Measurements from ENCODE around the gene C14orf39. TPM values are rescaled to one million over a fixed set of nuclear protein-coding genes. Genes with fewer than 3 reads are reported as not detected.

The C14orf39 gene
- total RNA-seq, 1 donor from 2014 or later, result 7.9 TPM

DNA sequence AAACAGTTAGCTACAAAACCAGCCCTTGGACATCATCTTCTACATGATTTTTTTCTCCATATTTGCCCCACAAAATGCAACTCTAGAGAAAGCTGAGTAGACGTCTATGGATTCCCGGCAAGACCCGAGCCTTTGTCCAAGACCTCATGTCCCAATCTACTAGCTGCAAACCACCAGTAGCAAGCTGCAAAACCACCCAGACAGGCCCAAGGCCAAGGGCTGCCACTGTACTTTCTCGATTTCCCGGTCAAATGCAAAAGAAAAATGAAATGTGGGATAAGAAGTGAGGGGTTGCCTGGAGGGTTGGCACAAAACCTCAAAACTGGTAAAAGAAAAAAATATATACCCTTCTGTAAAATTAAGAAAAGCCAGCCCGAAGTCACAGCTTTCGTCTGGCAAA, 20.1 kb upstream of the C14orf39 start:
- peaks cover 4 to 15% of the 10 kb centered on the region in 2 donors for H3K4me1 ChIP-seq
- no peak for DNase-seq (ENCODE audit: low spot score in 2 of 2)
- TF ChIP-seq, protein P1, sequence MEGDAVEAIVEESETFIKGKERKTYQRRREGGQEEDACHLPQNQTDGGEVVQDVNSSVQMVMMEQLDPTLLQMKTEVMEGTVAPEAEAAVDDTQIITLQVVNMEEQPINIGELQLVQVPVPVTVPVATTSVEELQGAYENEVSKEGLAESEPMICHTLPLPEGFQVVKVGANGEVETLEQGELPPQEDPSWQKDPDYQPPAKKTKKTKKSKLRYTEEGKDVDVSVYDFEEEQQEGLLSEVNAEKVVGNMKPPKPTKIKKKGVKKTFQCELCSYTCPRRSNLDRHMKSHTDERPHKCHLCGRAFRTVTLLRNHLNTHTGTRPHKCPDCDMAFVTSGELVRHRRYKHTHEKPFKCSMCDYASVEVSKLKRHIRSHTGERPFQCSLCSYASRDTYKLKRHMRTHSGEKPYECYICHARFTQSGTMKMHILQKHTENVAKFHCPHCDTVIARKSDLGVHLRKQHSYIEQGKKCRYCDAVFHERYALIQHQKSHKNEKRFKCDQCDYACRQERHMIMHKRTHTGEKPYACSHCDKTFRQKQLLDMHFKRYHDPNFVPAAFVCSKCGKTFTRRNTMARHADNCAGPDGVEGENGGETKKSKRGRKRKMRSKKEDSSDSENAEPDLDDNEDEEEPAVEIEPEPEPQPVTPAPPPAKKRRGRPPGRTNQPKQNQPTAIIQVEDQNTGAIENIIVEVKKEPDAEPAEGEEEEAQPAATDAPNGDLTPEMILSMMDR (IDR thresholded peaks at IDR 0.05), result no peak
- no peak overlapping the region for H3K4me3 ChIP-seq
- peaks cover 14% of the 10 kb centered on the region for H3K27me3 ChIP-seq
- no peak overlapping the region for H3K27ac ChIP-seq
- H3K9me3 ChIP-seq, result no peaks in the 10 kb centered on the region
- H3K36me3 ChIP-seq, result no peaks in the 10 kb centered on the region
- intact Hi-C loops (cut with DNase I), result no loop called here

DNA sequence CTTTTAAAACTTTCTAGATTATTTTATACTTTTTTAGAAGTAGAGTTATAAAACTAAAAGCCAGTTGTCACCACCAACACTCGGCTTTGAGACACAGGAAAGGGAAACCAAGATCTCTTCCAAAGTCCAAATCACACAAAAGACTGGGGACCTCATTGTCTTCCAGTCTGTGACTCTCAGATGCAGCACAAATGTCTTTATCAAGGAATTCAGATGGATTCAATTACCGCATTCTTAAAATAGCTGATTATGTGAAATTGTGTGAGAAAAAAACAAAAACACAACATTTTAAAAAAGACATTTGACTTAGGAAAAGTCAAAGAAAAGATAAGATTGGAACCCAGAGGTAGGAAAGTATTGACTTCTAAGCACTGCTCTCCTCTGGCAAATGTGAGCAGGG, 19.6 kb upstream of the C14orf39 start:
- H3K4me1 ChIP-seq, result peaks cover 4 to 10% of the 10 kb centered on the region in 2 donors
- H3K4me3 ChIP-seq, result no peak overlapping the region
- intact Hi-C loops (cut with DNase I), result no loop called here
- TF ChIP-seq, protein P1 (IDR thresholded peaks at IDR 0.05), result no peak
- H3K27ac ChIP-seq, result no peak overlapping the region
- H3K27me3 ChIP-seq, result peaks cover 8% of the 10 kb centered on the region
- H3K9me3 ChIP-seq, result no peaks in the 10 kb centered on the region
- no peak for DNase-seq (ENCODE audit: low spot score in 2 of 2)
- H3K36me3 ChIP-seq, result no peaks in the 10 kb centered on the region

DNA sequence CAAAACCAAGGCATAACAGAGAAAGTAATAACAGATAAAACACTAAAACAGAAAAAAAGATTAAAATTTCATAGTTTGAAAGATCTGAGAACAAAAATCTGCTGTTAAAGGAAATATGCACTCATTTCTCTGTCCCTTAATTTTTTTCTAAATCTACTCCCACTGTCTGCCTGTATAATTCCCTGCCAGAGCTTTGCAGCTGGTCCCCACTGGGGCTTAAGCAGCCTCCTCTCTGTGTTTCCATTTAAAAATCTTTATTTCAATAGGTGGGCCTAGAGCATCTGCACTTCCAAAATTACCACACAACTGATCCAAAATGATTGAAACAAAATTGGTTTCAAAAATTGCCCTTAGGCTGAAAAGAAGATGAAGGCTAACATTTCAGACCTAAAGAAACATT, 16.7 kb upstream of the C14orf39 start:
- TF ChIP-seq, protein P1 (IDR thresholded peaks at IDR 0.05), result no peak
- H3K27ac ChIP-seq, result no peak overlapping the region
- no peaks in the 10 kb centered on the region for H3K36me3 ChIP-seq
- H3K9me3 ChIP-seq, result no peaks in the 10 kb centered on the region
- H3K4me1 ChIP-seq, result no peaks in the 10 kb centered on the region
- H3K27me3 ChIP-seq, result no peaks in the 10 kb centered on the region
- no peak overlapping the region for H3K4me3 ChIP-seq
- intact Hi-C loops (cut with DNase I), result no loop called here
- no peak for DNase-seq (ENCODE audit: low spot score in 2 of 2)

DNA sequence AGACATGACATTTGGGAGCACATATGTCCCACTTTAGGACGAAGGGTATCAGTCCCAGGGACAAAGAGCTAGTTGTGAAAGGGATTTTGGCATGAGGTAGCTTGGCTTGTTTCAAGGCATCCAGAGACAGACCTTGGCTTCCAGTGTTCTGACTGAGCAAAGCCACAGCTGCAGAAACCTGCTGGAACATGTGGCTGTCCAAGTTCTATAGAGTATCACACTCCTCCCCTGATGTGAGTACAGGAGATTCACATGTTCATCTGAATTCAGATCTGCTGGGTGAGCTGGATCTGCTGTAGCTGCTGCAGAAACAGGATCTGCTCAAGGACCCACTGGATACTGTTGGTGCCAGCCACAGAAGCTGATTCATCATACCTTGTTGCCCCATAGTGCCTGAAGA, 10.1 kb upstream of the C14orf39 start:
- H3K27me3 ChIP-seq, result no peaks in the 10 kb centered on the region

DNA sequence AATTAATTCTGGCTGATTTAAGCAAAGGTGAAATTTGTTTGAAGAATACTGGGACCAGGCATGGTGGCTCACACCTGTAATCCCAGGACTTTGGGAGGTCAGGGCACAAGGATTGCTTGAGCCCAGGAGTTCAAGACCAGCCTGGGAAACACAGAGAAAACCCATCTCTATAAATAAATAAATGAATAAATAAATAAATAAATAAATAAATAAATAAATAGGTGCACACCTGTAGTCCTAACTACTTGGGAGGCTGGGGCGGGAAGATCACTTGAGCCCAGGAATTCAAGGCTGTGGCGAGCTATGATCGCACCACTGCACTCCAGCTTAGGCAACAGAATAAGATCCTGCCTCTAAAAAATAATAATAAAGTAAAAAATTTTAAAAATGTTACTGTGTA, 4.4 kb upstream of the C14orf39 start:
- Histone ChIP-seq H3K4me3 (no peak overlapping the region), H3K27ac (no peak overlapping the region), H3K9me3 (no peaks in the 10 kb centered on the region), H3K4me1 (no peaks in the 10 kb centered on the region), H3K27me3 (peaks cover 5% of the 10 kb centered on the region), H3K36me3 (no peaks in the 10 kb centered on the region)
- TF ChIP-seq, protein P1 (IDR thresholded peaks at IDR 0.05), result no peak
- intact Hi-C loops (cut with DNase I), result no loop called here
- no peak for DNase-seq (ENCODE audit: low spot score in 2 of 2)

More for the DNA sequence above, 10.1 kb upstream of the C14orf39 start:
- intact Hi-C loops (cut with DNase I), result no loop called here
- no peak overlapping the region for H3K4me3 ChIP-seq
- TF ChIP-seq, protein P1 (IDR thresholded peaks at IDR 0.05), result no peak
- no peak overlapping the region for H3K27ac ChIP-seq
- no peak for DNase-seq (ENCODE audit: low spot score in 2 of 2)
- H3K36me3 ChIP-seq, result no peaks in the 10 kb centered on the region
- H3K4me1 ChIP-seq, result no peaks in the 10 kb centered on the region
- H3K9me3 ChIP-seq, result no peaks in the 10 kb centered on the region

DNA sequence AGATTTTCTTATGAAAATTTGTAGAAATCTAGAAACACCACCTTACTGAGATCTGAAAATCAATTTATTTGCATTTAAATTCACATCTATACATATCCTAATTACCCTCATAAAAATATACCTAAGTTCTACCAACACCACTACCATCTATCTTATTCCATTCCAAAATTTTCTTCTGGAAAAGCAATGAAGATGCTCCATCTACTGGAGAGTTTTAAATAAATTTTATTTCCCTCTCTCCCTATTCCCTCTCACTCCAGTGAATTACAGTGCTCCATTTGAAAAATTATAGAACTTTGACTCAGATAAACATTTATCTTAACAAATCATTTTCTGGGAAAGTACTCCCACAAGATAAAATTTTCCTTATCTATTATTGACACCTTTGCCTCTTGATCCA, 2.3 kb upstream of the C14orf39 start:
- no peak for DNase-seq (ENCODE audit: low spot score in 2 of 2)
- H3K4me3 ChIP-seq, result no peak overlapping the region
- no peaks in the 10 kb centered on the region for H3K36me3 ChIP-seq
- intact Hi-C loops (cut with DNase I), result no loop called here
- TF ChIP-seq, protein P1 (IDR thresholded peaks at IDR 0.05), result no peak
- H3K27me3 ChIP-seq, result peaks cover 5% of the 10 kb centered on the region
- H3K27ac ChIP-seq, result no peak overlapping the region
- no peaks in the 10 kb centered on the region for H3K4me1 ChIP-seq
- no peaks in the 10 kb centered on the region for H3K9me3 ChIP-seq

Measured in ascending aorta (tissue), 2 donors.